Measurements from ENCODE around the gene SYT17.

Gene SYT17

GRCh38 chr16:19167710-19168370 lies at the start of gene SYT17:
SYT17 (plus strand) TSS chr16:19168240; CDS start chr16:19168647, 407 bp downstream.
- peak; percentile 24 for DNase-seq (ENCODE audit: low read depth)

- peak; percentile 94 for DNase-seq (ENCODE audit: low read depth)
Measured at GRCh38 chr16:19118938-19119431, 49.1 kb upstream of the SYT17 start.

- peak; percentile 96 for DNase-seq (ENCODE audit: low read depth)
Measured at GRCh38 chr16:19119564-19119963, 48.5 kb upstream of the SYT17 start.

GRCh38 chr16:19123535-19124178 lies 44.4 kb upstream of the SYT17 start:
- DNase-seq (ENCODE audit: low read depth), result no peak

DNA sequence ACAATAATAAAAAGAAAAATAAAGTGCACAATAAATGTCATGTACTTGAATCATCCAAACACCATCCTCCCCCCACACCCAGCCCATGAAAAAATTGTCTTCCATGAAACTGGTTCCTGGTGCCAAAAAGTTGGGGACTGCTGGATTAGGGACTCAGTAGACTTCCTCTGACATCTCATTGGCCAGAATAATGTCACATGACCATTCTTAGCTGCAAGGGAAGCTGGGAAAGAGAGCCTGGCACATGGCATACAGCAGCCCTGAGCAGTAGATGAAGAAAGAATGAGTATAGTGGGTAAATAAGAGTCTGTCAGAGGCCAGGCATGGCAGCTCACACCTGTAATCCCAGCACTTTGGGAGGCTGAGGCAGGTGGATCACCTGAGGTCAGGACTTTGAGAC lies 41.7 kb upstream of the SYT17 start:
- no peak for DNase-seq (ENCODE audit: low read depth)

DNA sequence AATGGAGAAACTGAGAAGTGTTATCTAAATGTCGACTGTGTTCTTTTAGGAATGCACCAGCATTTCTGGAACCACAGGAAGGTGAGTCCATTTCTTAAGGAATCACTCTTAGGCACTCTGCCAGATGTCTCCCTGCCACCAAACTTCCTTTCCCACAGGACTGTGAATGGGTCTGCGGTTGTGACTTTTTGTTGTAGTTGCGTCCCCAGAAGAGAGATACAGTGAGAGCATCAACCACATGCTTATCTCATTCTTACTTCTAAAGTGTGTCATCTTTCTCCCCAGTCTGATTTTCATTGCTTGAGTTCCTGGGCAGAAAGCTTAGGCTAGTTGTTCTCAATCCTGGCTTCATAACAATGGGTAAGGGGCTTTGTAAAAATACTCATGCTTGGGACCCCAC lies 40.8 kb upstream of the SYT17 start:
- DNase-seq (ENCODE audit: low read depth), result no peak

- DNase-seq (ENCODE audit: low read depth), result no peak
Measured at GRCh38 chr16:19127674-19128131, 40.3 kb upstream of the SYT17 start.

- no peak for DNase-seq (ENCODE audit: low read depth)
Measured at GRCh38 chr16:19128454-19129200, 39.4 kb upstream of the SYT17 start.

DNA sequence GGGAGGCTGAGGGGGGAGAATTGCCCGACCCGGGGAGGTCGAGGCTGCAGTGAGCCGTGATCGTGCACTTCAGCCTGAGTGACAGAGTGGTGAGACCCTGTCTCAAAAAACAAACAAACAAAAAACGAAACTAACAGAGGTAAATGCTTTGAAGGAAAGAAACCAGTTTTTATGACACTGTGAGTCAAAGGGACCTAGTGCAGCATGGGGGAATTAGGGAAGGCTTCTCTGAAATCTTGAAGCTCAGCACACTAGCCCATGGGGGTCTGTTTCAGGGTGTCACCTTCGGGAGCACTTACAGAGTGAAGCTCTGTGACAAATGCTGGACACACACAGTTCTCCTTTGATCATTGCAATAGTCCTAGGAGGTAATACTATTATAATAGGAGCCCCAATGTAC lies 37.7 kb upstream of the SYT17 start:
- no peak for DNase-seq (ENCODE audit: low read depth)

DNA sequence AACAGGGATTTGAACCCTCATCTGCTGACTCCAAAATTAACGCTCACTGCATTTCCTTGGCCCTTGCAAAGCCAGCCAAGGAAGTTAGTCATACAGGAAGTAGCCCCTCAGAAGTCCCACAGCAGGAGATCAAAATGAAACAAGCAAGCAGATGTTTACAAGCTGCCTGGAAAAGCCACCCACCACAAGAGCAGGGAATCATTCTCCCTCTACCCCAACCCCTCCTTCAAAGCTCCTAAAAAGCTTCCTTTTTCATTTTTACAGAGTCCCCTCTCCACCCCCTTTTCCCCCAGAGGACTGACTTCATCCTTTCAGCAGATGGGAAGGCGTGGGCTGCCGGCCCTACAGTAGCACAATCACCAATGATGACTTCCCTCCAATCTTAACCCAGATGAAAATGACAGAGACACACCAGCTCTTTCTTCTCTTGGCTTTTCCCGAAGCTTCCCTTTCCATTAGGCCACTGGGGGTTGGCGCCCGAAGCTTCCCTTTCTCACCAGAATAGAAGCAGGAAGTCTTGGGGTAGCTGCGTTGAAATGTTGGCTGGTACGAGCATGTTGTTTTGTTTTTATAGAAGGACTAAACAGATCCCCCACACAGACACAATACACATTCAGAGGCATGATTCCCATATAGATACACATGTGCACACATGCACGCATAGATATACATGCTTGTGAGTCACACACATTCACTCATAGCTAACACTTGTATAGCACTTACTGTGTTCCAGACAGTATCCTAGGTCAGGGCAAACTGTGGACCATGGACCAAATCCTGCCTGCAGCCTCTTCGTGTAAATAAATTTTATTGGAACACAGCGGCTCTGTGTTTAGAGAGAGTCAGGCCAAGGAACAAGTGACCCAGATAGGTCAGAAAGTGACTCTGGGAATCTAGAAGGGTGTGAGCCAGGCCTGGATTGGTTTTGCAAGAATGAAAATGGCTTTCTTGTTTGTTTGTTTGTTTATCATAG lies 36.9 kb upstream of the SYT17 start:
- no peak for DNase-seq (ENCODE audit: low read depth)

DNA sequence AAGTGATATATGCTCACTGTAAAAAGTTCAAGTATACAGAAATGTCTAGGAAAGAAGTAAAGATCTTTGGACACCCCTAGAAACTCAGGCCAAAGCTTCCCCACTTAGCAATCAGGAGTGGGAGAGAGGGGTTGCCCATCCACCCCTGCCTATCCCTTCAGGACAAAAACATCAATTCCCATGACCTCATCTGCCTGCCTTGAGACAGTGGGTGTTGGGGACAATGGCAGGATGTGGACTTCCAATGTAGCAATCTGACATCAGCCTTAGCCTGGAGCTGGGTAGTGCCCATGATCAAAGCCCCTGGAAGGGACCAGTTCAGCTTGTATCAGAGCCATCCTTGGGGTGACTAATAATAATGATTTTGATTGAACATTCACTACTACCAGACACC lies 36.2 kb upstream of the SYT17 start:
- no peak for DNase-seq (ENCODE audit: low read depth)

- DNase-seq (ENCODE audit: low read depth), result no peak
Measured at GRCh38 chr16:19132255-19132654, 35.8 kb upstream of the SYT17 start.

GRCh38 chr16:19132898-19133297 lies 35.1 kb upstream of the SYT17 start:
- DNase-seq (ENCODE audit: low read depth), result no peak

DNA sequence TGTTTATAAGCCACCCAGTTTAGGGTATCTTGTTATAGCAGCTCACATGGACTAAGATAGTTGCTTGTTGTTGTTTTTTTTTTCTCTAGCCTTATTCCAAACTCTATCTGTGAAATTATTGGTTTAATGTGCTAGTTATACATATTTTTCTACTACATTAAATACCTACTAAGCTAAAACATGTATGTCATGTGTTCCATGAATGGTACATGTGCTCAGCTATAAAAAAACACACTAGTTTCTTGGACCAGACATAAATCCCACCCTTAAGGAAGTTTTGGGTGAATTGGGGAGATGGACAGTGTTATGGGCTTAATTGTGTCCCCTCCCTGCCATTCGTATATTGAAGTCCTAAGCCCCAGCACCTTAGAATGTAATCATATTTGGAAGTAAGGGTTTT lies 34.4 kb upstream of the SYT17 start:
- DNase-seq (ENCODE audit: low read depth), result no peak

DNA sequence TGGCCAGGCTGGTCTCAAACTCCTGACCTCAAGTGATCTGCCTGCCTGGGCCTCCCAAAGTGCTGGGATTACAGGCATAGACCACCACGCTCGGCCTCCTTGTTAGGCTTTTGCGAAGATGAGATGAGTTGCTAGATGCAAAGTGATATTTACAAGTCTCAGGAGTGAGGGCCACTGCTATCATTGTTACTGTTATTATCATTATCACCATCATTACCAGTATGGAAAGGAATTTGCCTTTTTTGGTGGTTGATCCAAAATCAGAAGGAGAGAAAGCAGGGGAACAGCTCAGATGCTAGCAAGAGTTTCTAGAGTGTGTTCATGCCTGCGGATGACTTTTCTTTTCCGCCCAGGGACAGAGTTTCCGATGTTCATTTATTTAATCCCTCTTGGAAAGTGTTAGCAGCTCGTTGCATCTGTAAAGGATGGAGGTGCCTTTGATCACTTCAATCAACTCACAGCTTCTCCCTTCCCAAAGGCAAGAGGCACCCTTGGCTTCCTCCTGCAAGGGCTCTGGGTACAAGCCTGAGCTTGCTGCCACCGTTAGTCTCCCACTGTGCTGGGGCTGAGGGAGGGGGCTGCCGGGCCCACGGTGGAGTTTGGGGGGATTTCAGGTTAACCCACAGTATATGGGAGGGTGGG lies 32.7 kb upstream of the SYT17 start:
- no peak for DNase-seq (ENCODE audit: low read depth)

GRCh38 chr16:19135896-19136438 lies 32.1 kb upstream of the SYT17 start:
- no peak for DNase-seq (ENCODE audit: low read depth)

DNA sequence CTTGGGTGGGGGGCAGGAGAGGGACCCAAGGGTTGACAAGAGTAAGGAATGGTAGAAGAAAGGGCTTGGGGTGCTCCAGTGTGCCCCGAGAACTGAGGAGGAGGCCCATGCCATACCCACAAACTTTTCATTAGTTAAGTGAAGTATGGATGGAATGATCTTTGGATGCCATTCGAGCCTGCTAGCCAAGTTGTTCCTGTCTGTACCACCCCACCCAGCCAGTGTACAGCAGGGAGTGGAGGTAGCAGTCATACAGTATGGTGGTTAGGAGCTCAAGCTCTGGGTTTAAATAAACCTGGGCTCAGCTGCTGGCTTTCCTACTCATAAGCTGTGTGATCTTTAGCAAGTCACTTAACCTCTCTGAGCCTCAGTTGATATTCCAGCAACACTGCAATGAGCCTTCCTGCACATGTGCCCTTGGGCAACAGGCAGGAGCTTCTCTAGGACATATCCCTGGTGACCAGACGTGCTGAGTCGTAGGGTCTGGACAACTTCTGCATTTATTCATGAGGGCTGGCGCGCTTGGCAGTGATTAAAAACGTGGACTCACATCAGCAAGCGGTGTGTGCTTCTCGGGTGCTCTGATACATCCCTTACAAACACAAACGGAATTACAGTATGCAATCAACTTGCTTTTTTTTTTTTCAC lies 31.4 kb upstream of the SYT17 start:
- DNase-seq (ENCODE audit: low read depth), result no peak

DNA sequence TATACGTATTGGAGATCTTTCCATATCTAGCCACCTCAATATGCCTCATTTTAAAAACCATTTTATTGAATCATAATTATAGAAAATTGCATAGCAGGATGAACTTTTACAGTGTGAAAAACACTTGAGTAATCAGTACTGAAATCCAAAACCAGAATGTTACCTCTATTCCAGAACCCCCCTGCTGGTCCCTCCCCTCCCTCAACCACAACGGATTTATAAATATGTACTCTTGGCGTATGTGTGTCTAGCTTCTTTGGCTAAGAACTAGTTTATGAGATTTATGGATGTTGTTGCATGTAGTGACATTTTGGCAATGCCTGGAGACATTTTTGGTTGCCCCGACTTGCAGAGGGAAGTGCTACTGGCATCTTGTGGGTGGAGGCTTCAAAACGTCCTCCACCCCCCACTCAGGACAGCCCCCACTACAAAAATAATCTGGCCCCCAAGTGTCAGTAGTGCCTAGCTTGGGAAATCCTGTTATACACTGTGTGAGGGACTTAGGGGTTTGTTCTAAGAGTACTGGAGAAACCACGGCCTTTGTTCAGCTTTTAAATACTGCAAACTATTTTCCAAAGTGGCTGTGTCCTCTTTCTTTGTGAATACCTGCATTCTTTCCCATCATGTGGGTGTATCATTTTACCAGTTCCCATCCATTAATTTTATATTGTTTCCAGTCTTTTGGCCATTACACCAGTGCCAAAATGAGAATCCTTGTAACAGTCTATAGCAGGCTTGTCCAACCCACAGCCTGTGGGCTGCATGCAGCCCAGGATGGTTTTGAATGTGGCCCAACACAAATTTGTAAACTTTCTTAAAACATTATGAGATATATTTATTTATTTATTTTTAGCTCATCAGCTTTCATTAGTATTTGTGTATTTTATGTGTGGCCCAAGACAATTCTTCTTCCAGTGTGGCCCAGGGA lies 30.6 kb upstream of the SYT17 start:
- no peak for DNase-seq (ENCODE audit: low read depth)

DNA sequence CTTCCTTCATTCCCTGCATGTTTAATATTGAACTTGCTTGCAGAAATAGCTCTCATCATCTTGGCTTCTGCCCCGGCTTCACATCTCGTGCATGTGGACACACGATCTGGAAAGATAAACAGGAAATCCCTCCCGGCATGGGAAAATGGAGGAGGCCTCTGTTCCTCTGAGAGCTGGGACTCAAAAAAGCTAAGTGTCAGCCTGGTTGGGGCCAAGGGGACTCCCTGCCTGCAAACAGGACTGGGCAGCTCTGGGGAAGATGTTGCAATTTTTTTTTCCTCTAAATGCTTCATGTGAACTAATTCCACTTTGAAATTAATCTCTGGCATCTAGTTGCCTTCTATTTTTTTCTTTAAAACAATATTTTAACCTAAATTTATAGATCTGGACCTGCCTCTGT lies 29.4 kb upstream of the SYT17 start:
- no peak for DNase-seq (ENCODE audit: low read depth)
